HL-60 (cell line): ENCODE results near the gene SPRR2B.
"Not testable (repeated sequence)": the region's sequence is repeated elsewhere in the genome, so short reads cannot be mapped to it uniquely, and the experiment has no call there.

ENCODE experiments used
- DNase-seq, 2 experiments: peaks; one replicate each; pipeline ENCODE4 v3.0.0-alpha.2; 2010 to 2020; ENCODE audit warnings: low read depth in 1 of 2, low spot score in 1 of 2
- H3K27ac ChIP-seq: fragments of 250-450 bp; sonication (Bioruptor Pico); replicated peaks from 2 replicates; pipeline ENCODE4 v1.5.1; 2020; ENCODE audit warnings: mild to moderate bottlenecking, moderate library complexity
- H3K27me3 ChIP-seq: fragments of 250-450 bp; sonication (Bioruptor Pico); 2 replicates; pipeline ENCODE4 v1.5.1; 2021; ENCODE audit warnings: mild to moderate bottlenecking, moderate library complexity; ENCODE audit not compliant: insufficient read depth, poor library complexity, severe bottlenecking
- H3K4me3 ChIP-seq: replicated peaks from 2 replicates; pipeline ENCODE4 v1.5.1; 2011; ENCODE audit warnings: mild to moderate bottlenecking, control low read depth, low read length; ENCODE audit not compliant: insufficient read depth
- CTCF ChIP-seq: IDR thresholded peaks from one replicate; pipeline ENCODE4 v1.5.1; 2011; ENCODE audit warnings: low read length, control low read depth, inconsistent platforms; ENCODE audit not compliant: insufficient read depth
- GABPA ChIP-seq: IDR thresholded peaks from 2 replicates; pipeline ENCODE4 v1.6.1; 2012; ENCODE audit warnings: low read depth
- POLR2AphosphoS5 ChIP-seq: IDR thresholded peaks from 2 replicates; pipeline ENCODE4 v1.6.1; 2012; ENCODE audit warnings: low read depth
- REST ChIP-seq: IDR thresholded peaks from 2 replicates; pipeline ENCODE4 v1.6.1; 2012; ENCODE audit warnings: low read depth; ENCODE audit not compliant: insufficient replicate concordance
- SPI1 ChIP-seq: IDR thresholded peaks from 2 replicates; pipeline ENCODE4 v1.6.1; 2012; ENCODE audit warnings: low read depth, mild to moderate bottlenecking, borderline replicate concordance

Gene SPRR2B

GRCh38 chr1:153113416-153113815 is 42.0 kb upstream of the SPRR2B start, which contains the start of gene SPRR2F:
SPRR2F (minus strand) TSS chr1:153113516; CDS start chr1:153112733, 783 bp downstream.
- TF ChIP-seq GABPA = no peak
- TF ChIP-seq REST = no peak

GRCh38 chr1:153112454-153112853 is 41.0 kb upstream of the SPRR2B start:
- DNase-seq, H3K27ac ChIP-seq, H3K4me3 ChIP-seq, H3K27me3 ChIP-seq: not testable (repeated sequence)

More at GRCh38 chr1:153113416-153113815, 42.0 kb upstream of the SPRR2B start, which contains the start of gene SPRR2F:
- Histone ChIP-seq H3K27ac (no peak within 1 kb of the TSS), H3K4me3 (no peak within 1 kb of the TSS), H3K27me3 (no peaks in the 10 kb centered on the region)
- DNase-seq = no peak

GRCh38 chr1:153100245-153100644 is 28.8 kb upstream of the SPRR2B start:
- H3K4me3 ChIP-seq = no peak overlapping the region
- H3K27ac ChIP-seq = no peak overlapping the region
- no peak for DNase-seq
- no peak for TF ChIP-seq GABPA
- TF ChIP-seq REST = no peak
- no peak for TF ChIP-seq POLR2AphosphoS5
- TF ChIP-seq CTCF = no peak
- no peak for TF ChIP-seq SPI1
- no peaks in the 10 kb centered on the region for H3K27me3 ChIP-seq

GRCh38 chr1:153099461-153100045 is 28.1 kb upstream of the SPRR2B start:
- Histone ChIP-seq H3K27me3 (no peaks in the 10 kb centered on the region), H3K27ac (no peak overlapping the region), H3K4me3 (no peak overlapping the region)
- TF ChIP-seq POLR2AphosphoS5 (no peak), CTCF (no peak), SPI1 (no peak), REST (no peak), GABPA (no peak)
- no peak for DNase-seq
